GM19035 (cell line): ENCODE results near the gene FBXO34.

Experiments used
- ATAC-seq: cut with Tn5 transposase; IDR thresholded peaks from one replicate; pipeline ENCODE4 v1.9.1; 2021; ENCODE audit not compliant: unreplicated experiment

Gene FBXO34, protein sequence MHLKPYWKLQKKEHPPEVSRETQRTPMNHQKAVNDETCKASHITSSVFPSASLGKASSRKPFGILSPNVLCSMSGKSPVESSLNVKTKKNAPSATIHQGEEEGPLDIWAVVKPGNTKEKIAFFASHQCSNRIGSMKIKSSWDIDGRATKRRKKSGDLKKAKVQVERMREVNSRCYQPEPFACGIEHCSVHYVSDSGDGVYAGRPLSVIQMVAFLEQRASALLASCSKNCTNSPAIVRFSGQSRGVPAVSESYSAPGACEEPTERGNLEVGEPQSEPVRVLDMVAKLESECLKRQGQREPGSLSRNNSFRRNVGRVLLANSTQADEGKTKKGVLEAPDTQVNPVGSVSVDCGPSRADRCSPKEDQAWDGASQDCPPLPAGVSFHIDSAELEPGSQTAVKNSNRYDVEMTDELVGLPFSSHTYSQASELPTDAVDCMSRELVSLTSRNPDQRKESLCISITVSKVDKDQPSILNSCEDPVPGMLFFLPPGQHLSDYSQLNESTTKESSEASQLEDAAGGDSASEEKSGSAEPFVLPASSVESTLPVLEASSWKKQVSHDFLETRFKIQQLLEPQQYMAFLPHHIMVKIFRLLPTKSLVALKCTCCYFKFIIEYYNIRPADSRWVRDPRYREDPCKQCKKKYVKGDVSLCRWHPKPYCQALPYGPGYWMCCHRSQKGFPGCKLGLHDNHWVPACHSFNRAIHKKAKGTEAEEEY

GRCh38 chr14:55270832-55271571 lies at the start of gene FBXO34:
Gene FBXO34, plus strand, starts transcription at chr14:55271421. Its CDS starts 78,970 bp downstream, at chr14:55350391.
- peak; percentile 86 for ATAC-seq

- no peak for ATAC-seq
Observed at GRCh38 chr14:55221968-55222367, 49.3 kb upstream of the FBXO34 start.

DNA sequence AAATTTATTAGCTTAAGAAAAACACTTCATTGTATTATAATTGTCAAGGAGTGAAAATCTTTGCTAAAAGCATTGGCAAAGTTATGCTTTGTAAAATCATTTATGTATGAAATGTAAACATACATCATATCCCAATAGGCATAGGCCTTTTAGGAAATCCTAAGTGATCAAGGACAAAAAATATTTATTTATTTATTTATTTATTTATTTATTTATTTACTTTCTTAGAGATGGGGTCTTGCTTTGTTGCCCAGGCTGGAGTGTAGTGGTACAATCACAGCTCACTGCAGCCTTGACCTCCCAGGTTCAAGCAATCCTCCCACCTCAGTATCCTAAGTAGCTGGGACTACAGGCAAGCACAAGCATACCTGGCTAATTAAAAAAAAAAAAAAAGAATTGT lies 47.9 kb upstream of the FBXO34 start:
- no peak for ATAC-seq

GRCh38 chr14:55228261-55228660 lies 43.0 kb upstream of the FBXO34 start:
- no peak for ATAC-seq

DNA sequence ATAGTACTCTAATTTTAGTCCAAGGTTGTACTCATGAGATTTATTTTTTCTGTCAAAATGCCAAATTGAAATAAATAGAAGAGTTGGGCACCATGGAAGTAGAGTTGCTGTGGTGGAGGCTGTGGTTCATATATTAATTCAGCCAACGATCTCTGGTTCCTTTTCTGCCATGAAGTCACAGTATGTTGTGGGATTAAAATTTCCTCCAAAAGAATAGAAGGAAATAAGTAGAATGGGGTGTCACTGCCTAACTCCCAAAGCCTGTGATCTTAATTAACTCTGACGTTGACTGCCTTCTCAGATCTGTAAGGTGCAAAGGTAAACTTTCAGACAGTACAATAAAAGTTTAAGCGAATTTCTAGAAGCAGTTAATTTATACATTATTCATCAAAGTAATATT lies 37.6 kb upstream of the FBXO34 start:
- no peak for ATAC-seq

GRCh38 chr14:55238019-55238680 lies 33.1 kb upstream of the FBXO34 start:
- ATAC-seq = no peak

GRCh38 chr14:55239320-55239719 lies 31.9 kb upstream of the FBXO34 start:
- no peak for ATAC-seq

- no peak for ATAC-seq
Observed at GRCh38 chr14:55240526-55241178, 30.6 kb upstream of the FBXO34 start.

DNA sequence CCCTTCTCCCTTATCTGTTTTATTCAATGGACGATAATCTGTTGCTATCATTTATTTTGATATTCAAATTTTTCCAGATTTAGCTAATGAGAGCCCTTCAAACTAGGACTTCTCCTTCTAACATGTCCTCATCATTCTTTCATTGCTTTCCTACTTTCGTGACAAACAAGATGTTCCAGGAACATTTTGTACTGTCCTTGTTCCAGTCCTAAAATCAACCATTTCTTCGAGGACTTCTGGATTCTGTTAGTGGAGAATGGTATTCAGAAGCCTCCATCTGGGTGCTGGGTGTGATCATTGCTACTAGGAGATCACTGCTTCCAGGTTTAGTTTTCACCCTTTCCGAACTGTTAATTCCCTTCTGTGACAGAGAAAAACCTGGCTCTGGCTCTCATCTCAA lies 29.5 kb upstream of the FBXO34 start:
- ATAC-seq = no peak

DNA sequence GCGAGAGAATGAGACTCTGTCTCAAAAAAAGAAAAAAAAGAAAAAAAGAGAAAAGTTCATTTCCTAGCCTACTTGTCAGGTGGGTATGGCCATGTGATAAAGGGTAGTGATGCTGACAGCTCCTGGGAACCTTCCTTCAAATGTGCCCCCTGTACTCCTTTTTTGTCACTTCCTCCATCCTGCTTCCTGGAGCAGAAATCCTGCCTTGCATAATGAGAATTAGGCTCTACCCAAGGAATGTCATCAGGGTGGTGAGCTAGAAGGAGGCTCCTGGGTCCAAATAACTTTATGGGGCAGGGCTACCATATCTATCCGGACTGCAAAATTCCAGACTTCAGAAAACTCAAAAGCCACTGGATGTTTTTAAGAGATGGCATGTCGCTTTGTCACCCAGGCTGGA lies 27.8 kb upstream of the FBXO34 start:
- no peak for ATAC-seq

GRCh38 chr14:55243813-55244212 lies 27.4 kb upstream of the FBXO34 start:
- ATAC-seq = no peak

DNA sequence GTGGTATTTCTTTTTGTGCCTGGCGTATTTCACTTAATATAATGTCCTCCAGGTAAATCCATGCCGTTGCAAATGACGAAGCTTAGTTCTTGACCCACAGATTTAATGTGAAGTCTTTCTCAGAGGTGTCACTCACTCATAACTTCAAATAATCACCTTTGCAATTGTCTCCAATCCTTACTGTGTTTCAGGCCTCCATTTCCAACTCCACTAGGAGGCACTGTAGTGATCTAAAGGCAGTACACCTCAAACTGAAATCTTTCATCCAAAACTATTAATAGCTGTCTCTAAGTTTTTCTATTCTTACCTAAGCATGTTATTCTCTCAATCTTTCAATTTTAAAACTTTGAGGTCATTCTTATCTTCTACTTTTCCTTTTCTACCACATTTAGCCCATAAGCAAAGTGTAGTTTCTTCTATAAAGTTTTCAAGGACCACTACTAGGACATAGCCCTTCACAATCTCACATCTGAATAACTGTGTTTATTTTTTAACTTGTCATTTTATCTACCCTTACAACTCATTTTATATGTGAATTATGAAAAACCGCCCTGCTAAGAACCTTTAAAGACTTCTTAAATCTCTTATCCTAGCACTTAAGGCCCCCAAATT lies 25.5 kb upstream of the FBXO34 start:
- ATAC-seq = no peak

DNA sequence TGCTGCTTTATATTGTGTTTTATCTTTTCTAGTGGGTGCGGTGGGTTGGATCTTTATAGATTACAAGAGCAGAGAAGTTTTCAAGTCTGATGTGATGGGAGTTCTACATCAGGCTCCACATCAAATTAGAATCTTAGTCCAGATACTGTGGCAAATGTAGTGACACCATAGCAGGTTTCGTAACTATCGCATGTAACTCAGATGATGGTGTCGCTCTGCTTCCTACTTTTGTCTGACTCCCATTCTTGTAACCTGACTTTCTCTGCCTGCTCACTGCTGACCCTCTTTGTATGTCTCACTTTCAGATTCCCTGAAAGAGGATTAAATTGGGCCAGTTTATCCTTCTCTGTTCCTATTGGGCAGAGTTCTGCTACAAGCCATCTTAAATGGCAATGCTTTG lies 22.8 kb upstream of the FBXO34 start:
- no peak for ATAC-seq

- no peak for ATAC-seq
Observed at GRCh38 chr14:55249423-55249822, 21.8 kb upstream of the FBXO34 start.

GRCh38 chr14:55253276-55253675 lies 17.9 kb upstream of the FBXO34 start:
- no peak for ATAC-seq

GRCh38 chr14:55254581-55254980 lies 16.6 kb upstream of the FBXO34 start:
- ATAC-seq = no peak

DNA sequence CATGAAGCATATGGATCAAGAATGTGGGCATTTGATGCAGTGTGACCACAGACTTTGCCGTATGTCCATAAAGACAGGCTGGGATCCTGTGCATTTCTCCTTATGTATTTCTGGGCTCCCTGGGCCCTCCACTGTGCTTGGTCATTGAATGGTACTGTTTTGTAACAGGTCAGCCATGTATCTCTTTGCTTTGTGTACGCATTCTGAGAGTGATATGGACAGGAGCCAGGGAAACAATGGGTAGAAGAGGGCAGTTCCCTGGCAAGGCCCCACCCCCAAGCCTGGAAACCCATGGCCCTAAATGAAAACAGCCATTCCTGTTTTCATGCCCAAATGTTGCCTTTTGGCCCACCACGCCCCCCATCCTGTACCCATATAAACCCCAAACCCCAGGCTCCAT lies 15.2 kb upstream of the FBXO34 start:
- no peak for ATAC-seq

DNA sequence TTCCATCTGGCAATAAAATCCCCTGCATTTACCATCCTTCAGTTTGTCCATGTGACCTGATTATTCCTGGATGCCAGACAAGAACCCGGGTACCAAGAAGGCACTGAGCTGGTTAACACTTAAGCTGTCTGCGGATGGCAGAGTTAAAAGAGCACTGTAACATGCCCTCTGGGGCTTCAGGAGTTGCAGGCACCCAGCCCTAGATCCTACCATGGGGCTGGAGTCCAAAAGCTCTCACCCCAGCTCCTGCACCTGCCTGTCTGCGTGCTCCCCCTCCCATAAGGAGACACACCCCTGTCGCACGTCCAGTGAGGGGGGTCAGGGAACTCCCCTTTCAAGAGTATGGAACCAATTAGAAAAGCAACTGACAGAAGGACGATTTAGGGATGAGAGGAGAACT lies 14.6 kb upstream of the FBXO34 start:
- no peak for ATAC-seq

- ATAC-seq = no peak
Observed at GRCh38 chr14:55265197-55265596, 6.0 kb upstream of the FBXO34 start.

DNA sequence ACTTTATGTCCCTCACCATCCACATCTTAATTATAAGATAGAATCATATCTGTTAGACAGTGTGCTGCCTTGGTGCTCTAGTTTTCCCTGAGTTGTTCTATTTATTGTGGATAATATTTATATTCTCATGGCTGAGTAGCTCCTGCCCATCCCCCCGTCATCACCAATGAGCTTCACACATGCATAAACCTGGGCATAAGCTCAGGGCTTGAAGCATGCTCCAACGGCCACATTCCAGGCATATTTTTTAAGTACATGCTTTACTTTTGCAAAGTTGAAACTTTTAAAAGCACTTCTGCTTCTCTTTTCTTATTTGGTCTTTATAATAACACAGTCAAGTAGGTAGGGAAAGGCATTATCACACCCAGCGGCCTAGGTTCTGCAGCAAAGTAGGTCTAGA lies 3.4 kb upstream of the FBXO34 start:
- ATAC-seq = no peak
